EL (cell line): Measurements from ENCODE around the gene GRID2.

Experiments
- DNase-seq: peaks from one replicate; pipeline ENCODE4 v3.0.0-alpha.2; 2016

The GRID2 gene

GRCh38 chr4:92776080-92776479 is 472.3 kb downstream of the GRID2 start:
- no peak for DNase-seq

DNA sequence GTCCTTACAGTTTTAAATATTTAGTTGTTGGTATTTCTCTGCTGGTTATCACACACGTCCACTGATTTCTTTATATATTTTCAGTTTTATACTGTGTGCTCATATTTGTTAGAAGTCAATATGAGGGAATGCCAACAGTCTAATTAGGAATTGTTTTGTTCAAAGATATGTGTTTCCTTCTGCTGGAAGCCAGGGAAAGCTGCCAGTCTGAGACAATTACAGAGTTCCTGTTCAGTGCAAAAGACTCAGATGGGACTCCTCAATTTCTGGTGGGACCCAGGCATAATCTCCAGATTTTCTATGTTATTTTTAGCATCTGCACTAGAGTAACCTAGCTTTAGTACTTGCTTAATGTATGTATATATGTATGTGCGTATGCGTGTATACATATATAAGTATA is 486.0 kb downstream of the GRID2 start:
- DNase-seq = no peak

DNA sequence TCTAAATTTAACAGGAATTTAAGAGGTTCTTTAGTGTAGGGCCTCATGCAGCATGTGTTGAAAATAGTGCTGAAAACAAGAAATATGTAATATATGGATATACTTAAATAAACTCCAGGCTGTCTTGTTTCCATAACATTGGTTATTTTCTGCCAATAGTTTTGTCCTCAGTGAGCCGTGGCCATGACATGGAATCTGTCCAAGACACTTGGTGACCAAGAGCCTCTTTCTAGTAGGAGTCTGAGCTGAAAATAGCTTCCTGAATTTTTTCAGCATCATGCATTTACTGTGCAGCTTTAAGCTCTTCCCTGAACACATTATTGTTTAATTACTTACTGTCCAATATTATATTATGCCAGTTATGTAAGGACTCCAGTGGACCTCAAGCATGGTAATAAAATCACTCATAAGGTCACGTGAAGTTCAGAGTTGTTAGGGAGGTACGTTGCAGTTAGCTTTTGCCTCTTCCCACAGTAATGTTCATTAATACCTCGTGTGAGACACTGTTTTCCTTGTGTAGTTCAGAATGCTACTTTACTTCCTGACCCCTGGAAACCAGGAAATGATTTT is 488.2 kb downstream of the GRID2 start:
- no peak for DNase-seq

DNA sequence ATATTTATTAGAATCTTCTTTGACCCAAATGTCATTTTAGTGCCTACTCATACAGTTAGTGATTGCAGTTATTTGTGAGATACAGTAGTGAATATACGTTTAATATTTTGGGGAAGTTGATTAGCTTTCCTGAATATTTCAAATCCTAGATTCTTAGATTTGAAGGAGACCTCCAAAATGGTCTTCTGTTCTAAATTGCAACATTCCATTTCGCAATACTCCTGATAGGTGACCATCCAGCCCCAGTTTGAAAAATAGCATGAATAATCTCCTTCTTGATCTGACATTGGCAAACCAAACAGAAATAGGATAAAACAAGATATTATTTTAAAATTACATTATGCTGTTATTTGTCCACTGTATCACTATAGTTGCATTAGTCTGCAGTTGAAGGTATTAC is 505.6 kb downstream of the GRID2 start:
- no peak for DNase-seq

- DNase-seq = no peak
These were observed 508.9 kb downstream of the GRID2 start for GRCh38 chr4:92812652-92813051.

GRCh38 chr4:92814677-92815076 is 510.9 kb downstream of the GRID2 start:
- no peak for DNase-seq

DNA sequence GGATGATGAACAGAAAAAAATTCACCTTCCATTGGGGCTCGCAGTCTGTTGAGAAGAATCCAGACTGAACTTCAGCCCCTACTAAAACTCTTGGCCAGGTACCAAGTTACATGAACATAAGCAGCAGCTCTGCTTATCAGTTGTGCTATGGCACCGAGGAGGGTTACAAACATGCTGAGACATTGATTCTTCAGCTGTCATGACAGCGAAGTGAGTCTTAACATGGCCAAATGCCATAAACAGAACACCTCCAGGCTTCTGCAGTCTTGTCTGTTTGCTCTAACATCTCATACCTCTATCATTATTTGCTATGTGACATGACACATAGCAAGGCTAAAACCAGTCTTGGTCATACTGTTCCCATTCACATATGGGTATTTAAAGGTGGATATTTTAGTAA is 521.5 kb downstream of the GRID2 start:
- no peak for DNase-seq

DNA sequence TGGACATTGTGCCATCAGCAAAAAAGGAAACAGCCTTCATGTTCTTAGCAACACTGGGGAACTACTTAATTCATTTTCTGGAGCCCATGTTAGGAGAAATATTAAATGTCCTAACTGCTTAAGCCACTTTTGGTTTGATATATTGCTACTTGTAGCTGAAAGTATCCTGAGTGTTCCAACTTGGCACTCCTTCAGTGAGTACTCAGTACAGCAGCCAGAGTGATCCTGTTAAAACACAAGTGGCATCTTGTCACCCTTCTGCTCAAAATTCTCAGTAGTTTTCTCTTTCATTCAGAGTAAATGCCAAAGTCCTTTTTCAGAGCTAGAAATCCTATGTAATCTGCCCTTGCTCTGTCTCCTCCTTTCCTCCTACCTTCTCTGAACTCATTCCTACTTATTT is 522.0 kb downstream of the GRID2 start:
- no peak for DNase-seq

DNA sequence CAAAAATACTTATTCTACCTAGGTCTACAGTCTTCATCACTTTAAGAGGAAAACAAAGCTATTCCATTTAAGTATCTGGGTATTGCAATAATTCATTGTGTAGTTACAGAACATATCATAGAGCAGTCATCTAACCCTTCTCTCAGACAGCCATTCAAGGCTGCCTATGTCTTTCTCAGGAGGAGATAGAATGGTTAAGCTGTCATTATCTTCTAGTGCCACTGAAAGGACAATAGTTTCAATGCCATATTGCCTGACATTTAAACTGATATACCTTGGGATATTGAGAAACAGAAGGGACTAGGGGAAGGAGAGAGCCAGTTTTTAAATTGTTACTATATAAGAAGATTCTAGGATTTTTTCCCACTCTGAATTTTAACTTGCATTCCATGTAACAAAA is 527.0 kb downstream of the GRID2 start:
- DNase-seq = no peak

- DNase-seq = no peak
These were observed 537.1 kb downstream of the GRID2 start for GRCh38 chr4:92840880-92841279.

GRCh38 chr4:92843784-92844183 is 540.0 kb downstream of the GRID2 start:
- no peak for DNase-seq

DNA sequence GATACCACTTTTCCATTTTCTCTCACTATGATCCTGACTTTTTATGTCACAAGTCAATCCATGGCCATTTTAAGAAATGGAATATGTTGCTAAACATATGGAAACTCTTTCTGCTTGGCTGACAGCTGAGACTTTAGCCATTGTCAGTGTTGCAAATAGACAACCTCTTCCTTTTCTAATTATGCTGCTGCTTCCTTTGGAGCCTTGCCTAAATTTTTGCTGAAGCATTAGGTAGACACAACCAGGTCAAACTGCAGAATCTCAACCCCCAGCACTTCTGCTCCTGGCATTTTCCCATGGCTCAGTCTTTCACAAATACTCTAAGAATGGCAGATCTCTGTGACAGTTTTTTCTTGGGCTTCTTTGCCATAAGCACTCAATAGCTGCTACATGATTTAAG is 543.3 kb downstream of the GRID2 start:
- no peak for DNase-seq

GRCh38 chr4:92862509-92862908 is 558.7 kb downstream of the GRID2 start:
- DNase-seq = no peak

- no peak for DNase-seq
These were observed 560.3 kb downstream of the GRID2 start for GRCh38 chr4:92864096-92864495.

DNA sequence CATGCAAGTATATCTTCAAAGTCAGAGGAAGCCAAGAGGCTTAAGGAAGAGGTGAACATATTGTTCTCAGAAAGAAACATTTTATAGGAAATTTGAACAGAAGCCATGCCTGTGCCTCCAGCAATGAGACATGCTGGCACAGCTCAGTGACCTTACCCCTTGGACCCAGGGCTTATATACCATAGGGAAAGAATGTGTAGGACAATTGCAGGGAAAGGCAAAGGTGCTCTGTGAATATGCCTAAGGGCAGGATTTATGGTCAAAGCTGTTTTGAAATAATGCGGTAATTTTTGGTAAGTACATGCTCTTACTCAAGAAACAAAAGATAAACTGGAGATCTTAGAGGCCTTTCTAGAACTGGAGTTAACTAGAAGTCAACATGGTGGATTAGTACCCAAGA is 568.8 kb downstream of the GRID2 start:
- DNase-seq = no peak

DNA sequence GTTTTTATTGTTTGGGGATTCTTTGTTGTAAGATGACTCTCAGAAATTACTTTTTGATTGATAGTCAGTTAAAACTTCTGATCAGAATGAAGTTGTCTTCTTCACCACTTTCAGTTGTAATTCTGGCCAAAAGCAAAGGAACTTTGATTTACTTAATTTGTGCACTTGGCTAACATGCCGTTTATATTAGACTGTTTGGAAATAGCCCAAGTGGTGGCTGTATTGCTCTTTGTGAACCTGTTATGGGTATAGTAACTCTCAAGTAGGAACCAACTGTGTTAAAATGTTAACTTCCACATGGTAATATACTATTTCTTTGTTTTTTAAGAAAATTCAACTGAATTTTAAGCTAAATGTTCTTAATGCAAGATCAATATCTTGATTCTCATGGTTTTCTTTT is 581.9 kb downstream of the GRID2 start:
- DNase-seq = no peak

- no peak for DNase-seq
These were observed 648.7 kb downstream of the GRID2 start for GRCh38 chr4:92952426-92952825.

GRCh38 chr4:92952897-92953296 is 649.1 kb downstream of the GRID2 start:
- DNase-seq = no peak

- no peak for DNase-seq
These were observed 649.7 kb downstream of the GRID2 start for GRCh38 chr4:92953462-92953861.

GRCh38 chr4:92961881-92962280 is 658.1 kb downstream of the GRID2 start:
- DNase-seq = no peak

- DNase-seq = no peak
These were observed 659.1 kb downstream of the GRID2 start for GRCh38 chr4:92962831-92963230.

DNA sequence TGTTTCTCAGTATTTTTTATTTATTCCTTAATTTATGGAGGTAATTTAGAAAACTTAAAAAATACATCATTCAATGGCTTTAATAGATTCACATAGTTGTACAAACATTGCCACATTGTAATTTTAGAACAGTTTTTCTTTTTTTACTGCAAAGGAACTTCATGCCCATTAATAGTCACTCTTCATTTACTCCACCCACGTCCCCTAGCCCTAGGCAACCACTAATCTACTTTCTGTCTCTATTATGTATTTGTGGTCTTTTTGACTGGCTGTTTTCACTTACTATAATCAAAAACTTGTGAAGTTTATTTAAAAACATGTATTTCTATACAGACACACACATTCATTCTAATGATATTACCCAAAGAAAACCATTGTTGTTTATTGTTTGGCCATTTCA is 664.8 kb downstream of the GRID2 start:
- no peak for DNase-seq

- DNase-seq = no peak
These were observed 665.2 kb downstream of the GRID2 start for GRCh38 chr4:92968996-92969395.

DNA sequence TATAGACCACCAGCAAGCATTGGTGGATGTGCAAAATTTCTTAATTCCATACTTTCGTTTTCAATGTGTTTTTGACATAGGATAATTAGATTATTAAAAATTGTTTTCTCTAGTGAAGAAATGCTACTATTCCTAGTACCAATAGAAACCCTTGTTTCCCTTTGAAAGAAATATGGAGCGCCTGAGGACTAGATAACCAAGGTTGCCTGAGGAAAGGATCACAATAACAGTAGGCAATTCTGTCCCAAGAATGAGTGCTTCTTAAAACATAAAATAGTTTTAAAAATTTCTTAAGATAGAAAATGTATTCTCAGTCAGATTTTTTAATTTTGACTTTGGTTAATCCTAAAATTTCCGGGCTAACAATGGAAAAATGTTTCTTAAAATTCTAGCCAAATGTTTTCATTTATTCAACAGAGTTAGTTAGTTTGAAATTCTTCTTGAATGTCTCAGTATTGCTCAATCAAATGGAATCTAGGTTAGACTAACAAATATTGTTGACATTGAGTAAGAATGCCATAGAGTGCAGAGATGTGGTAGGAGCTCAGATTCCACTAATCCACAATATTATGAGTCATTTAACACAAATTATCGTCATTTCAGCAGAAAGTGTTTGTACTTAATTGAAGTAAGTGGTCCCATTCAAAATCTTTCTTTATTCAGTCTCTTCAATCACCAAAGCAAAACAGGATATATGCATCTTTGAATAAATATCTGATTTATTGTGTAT is 666.0 kb downstream of the GRID2 start:
- peak; percentile 71 for DNase-seq

GRCh38 chr4:92970996-92971395 is 667.2 kb downstream of the GRID2 start:
- no peak for DNase-seq
